ENCODE data around the gene HIPK3. TPM values are rescaled to one million over a fixed set of nuclear protein-coding genes. Genes with fewer than 3 reads are reported as not detected.

The HIPK3 gene
- total RNA-seq, 2 donors from 2014 or later: 31.6 to 33.2 TPM

DNA sequence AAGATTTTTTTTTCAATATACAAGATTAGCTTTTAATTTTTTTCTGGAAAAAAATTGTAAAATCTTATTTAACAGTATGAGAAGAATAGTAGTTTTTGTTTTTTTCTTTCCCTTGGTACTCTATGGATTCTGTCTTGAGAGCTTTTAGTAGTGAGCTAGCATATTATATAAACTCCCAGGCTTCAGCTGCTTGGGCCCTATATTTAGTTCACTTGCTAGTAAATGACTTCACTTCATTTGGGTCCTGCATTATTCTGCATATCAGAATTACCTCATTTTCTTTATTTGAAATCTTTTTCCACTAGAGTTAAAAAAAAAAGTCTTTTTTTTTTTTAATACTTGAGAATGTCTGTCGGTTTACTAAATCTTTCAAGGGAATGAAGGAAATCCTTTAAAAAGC is 33.1 kb downstream of the HIPK3 start:
- Histone ChIP-seq H3K36me3 (ENCODE audit: control insufficient read depth, insufficient read depth, low read length) (peaks cover 33% of the 10 kb centered on the region), H3K4me3 (ENCODE audit: low read length) (no peak overlapping the region), H3K9me3 (ENCODE audit: control insufficient read depth, low read length) (no peaks in the 10 kb centered on the region), H3K27ac (ENCODE audit: low read depth, low read length) (no peak overlapping the region), H3K27me3 (ENCODE audit: control insufficient read depth, insufficient read depth, low read length, poor library complexity, severe bottlenecking) (no peaks in the 10 kb centered on the region), H3K4me1 (ENCODE audit: control insufficient read depth, insufficient read depth, low read length) (no peaks in the 10 kb centered on the region), H3K9ac (ENCODE audit: extremely low read depth, low read length, poor library complexity, severe bottlenecking) (no peak overlapping the region)
- no peak for DNase-seq
- Mint-ChIP-seq H3K9me3 (no peaks in the 10 kb centered on the region), H3K27ac (no peak overlapping the region), H3K4me3 (no peak overlapping the region), H3K36me3 (ENCODE audit: low read depth) (peaks cover 26% of the 10 kb centered on the region), H3K4me1 (no peaks in the 10 kb centered on the region), H3K27me3 (ENCODE audit: insufficient read depth) (no peaks in the 10 kb centered on the region)
- 100% methylated on average over 1 of the region's 1 CpG; no CpG with 5 or more reads in 1 of the 2 experiments for WGBS, 2 experiments (ENCODE audit: insufficient coverage in 1 of 2, insufficient read length in 1 of 2)
- TF ChIP-seq, protein P1, sequence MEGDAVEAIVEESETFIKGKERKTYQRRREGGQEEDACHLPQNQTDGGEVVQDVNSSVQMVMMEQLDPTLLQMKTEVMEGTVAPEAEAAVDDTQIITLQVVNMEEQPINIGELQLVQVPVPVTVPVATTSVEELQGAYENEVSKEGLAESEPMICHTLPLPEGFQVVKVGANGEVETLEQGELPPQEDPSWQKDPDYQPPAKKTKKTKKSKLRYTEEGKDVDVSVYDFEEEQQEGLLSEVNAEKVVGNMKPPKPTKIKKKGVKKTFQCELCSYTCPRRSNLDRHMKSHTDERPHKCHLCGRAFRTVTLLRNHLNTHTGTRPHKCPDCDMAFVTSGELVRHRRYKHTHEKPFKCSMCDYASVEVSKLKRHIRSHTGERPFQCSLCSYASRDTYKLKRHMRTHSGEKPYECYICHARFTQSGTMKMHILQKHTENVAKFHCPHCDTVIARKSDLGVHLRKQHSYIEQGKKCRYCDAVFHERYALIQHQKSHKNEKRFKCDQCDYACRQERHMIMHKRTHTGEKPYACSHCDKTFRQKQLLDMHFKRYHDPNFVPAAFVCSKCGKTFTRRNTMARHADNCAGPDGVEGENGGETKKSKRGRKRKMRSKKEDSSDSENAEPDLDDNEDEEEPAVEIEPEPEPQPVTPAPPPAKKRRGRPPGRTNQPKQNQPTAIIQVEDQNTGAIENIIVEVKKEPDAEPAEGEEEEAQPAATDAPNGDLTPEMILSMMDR (conservative IDR thresholded peaks at IDR 0.05): no peak

DNA sequence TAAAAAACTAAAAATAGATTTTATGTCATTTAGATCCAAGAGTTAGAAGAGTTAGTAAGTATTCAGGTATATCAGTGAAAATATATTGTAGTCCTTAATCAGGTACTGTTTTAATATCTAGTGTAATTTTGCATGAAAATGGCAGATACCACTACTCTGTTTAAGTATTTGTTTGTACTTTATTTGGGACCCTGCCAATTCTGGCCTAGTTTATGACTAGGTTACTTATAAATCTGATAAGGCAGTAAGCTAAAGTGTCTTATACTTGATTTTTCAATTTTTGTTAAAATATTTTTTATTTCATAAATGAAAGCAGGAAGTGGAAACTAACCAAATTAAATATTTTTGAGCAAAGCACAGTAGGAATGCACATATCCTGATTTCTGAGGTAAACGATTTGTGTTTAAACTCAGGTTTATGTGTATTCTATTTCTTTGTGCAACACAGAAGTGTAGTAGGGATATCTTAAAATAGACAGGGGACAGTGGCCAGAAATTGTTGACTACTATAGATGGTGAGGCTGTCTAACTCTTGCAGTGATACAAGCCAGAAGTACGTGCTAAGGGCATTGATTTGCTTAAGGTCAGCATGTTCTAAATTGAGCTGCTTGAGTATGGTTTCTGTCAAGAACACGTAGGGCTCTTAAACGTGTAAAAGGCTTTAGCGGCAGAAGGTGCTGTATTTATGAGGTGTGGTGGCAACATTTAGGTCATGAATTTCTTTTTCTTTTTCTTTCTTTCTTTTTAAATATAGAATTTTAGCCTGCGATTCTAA is 34.0 kb downstream of the HIPK3 start:
- WGBS, 2 experiments (ENCODE audit: insufficient coverage in 1 of 2, insufficient read length in 1 of 2): 96 to 99% methylated on average over 2 to 6 of the region's 6 CpGs
- H3K27me3 ChIP-seq (ENCODE audit: control insufficient read depth, insufficient read depth, low read length, poor library complexity, severe bottlenecking): no peaks in the 10 kb centered on the region
- no peak overlapping the region for H3K9ac ChIP-seq (ENCODE audit: extremely low read depth, low read length, poor library complexity, severe bottlenecking)
- H3K27ac ChIP-seq (ENCODE audit: low read depth, low read length): no peak overlapping the region
- no peaks in the 10 kb centered on the region for H3K4me1 Mint-ChIP-seq
- H3K27me3 Mint-ChIP-seq (ENCODE audit: insufficient read depth): no peaks in the 10 kb centered on the region
- TF ChIP-seq, protein P1 (conservative IDR thresholded peaks at IDR 0.05): no peak
- peaks cover 36% of the 10 kb centered on the region for H3K36me3 ChIP-seq (ENCODE audit: control insufficient read depth, insufficient read depth, low read length)
- no peak overlapping the region for H3K4me3 Mint-ChIP-seq
- H3K9me3 Mint-ChIP-seq: no peaks in the 10 kb centered on the region
- peaks cover 33% of the 10 kb centered on the region for H3K36me3 Mint-ChIP-seq (ENCODE audit: low read depth)
- no peaks in the 10 kb centered on the region for H3K9me3 ChIP-seq (ENCODE audit: control insufficient read depth, low read length)
- H3K27ac Mint-ChIP-seq: no peak overlapping the region
- no peaks in the 10 kb centered on the region for H3K4me1 ChIP-seq (ENCODE audit: control insufficient read depth, insufficient read depth, low read length)
- no peak for DNase-seq
- H3K4me3 ChIP-seq (ENCODE audit: low read length): no peak overlapping the region

DNA sequence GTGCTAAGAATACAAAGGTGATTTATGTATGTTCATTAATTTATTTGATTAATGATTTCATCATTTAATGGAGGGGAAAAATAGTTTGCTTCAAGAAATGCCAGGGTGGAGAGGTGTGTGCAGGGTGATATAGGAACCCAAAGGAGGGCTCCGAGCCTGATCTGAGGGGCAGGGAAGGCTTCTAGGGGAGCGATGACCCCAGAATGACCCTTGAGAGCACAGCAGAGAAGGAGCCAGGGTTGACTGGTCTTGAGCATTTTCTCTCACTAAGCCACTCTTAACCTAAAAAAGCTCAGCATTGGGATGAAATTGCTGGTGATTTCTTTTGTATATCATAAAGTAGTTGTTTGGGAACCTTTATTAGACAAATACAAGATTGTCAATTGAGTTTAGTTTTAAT is 35.1 kb downstream of the HIPK3 start:
- Mint-ChIP-seq H3K27ac (no peak overlapping the region), H3K4me3 (no peak overlapping the region), H3K27me3 (ENCODE audit: insufficient read depth) (no peaks in the 10 kb centered on the region), H3K9me3 (no peaks in the 10 kb centered on the region), H3K4me1 (no peaks in the 10 kb centered on the region), H3K36me3 (ENCODE audit: low read depth) (peaks cover 26% of the 10 kb centered on the region)
- Histone ChIP-seq H3K27me3 (ENCODE audit: control insufficient read depth, insufficient read depth, low read length, poor library complexity, severe bottlenecking) (no peaks in the 10 kb centered on the region), H3K9me3 (ENCODE audit: control insufficient read depth, low read length) (peaks cover 9% of the 10 kb centered on the region), H3K9ac (ENCODE audit: extremely low read depth, low read length, poor library complexity, severe bottlenecking) (no peak overlapping the region), H3K27ac (ENCODE audit: low read depth, low read length) (no peak overlapping the region), H3K4me3 (ENCODE audit: low read length) (no peak overlapping the region), H3K36me3 (ENCODE audit: control insufficient read depth, insufficient read depth, low read length) (peaks cover 30% of the 10 kb centered on the region), H3K4me1 (ENCODE audit: control insufficient read depth, insufficient read depth, low read length) (no peaks in the 10 kb centered on the region)
- WGBS, 2 experiments (ENCODE audit: insufficient coverage in 1 of 2, insufficient read length in 1 of 2): 67 to 90% methylated on average over 1 to 2 of the region's 2 CpGs
- no peak for DNase-seq
- TF ChIP-seq, protein P1 (conservative IDR thresholded peaks at IDR 0.05): no peak
